Mesothelial cell of epicardium (in vitro differentiated cells): ENCODE measurements around the gene PGBD4. TPM values are rescaled to one million over a fixed set of nuclear protein-coding genes. Genes with fewer than 3 reads are reported as not detected.

Source experiments
- DNase-seq, 2 experiments: peaks; one replicate each; pipeline ENCODE4 v3.0.0; 2021; ENCODE audit warnings: low spot score in 2 of 2; ENCODE audit not compliant: unreplicated experiment in 2 of 2
- H3K27ac Mint-ChIP-seq: 2 replicates; pipeline ENCODE4 v1.8.0; 2021; ENCODE audit warnings: mixed read lengths
- H3K27me3 Mint-ChIP-seq: 2 replicates; pipeline ENCODE4 v1.8.0; 2021; ENCODE audit warnings: low read depth, mixed read lengths
- H3K36me3 Mint-ChIP-seq: 2 replicates; pipeline ENCODE4 v1.8.0; 2021; ENCODE audit warnings: mixed read lengths
- H3K4me1 Mint-ChIP-seq: 2 replicates; pipeline ENCODE4 v1.8.0; 2021; ENCODE audit warnings: mixed read lengths
- H3K4me3 Mint-ChIP-seq: 2 replicates; pipeline ENCODE4 v1.8.0; 2021; ENCODE audit warnings: mild to moderate bottlenecking, moderate library complexity, mixed read lengths
- H3K9me3 Mint-ChIP-seq: 2 replicates; pipeline ENCODE4 v1.8.0; 2021; ENCODE audit warnings: mixed read lengths
- total RNA-seq: library from RNA; stranded (reverse); gene quantifications from 3 replicates; pipeline ENCODE4 v1.2.1, GENCODE V29; 2021
- TF ChIP-seq, protein P1 (sequence below): fragments of 200-600 bp; sonication (generic); IDR thresholded peaks from one replicate; pipeline ENCODE4 v1.5.0; 2021; ENCODE audit warnings: antibody characterized with exemption; ENCODE audit not compliant: unreplicated experiment

Gene PGBD4
- 1.4 to 1.5 TPM (median 1.5 TPM) in 3 replicates for total RNA-seq

DNA sequence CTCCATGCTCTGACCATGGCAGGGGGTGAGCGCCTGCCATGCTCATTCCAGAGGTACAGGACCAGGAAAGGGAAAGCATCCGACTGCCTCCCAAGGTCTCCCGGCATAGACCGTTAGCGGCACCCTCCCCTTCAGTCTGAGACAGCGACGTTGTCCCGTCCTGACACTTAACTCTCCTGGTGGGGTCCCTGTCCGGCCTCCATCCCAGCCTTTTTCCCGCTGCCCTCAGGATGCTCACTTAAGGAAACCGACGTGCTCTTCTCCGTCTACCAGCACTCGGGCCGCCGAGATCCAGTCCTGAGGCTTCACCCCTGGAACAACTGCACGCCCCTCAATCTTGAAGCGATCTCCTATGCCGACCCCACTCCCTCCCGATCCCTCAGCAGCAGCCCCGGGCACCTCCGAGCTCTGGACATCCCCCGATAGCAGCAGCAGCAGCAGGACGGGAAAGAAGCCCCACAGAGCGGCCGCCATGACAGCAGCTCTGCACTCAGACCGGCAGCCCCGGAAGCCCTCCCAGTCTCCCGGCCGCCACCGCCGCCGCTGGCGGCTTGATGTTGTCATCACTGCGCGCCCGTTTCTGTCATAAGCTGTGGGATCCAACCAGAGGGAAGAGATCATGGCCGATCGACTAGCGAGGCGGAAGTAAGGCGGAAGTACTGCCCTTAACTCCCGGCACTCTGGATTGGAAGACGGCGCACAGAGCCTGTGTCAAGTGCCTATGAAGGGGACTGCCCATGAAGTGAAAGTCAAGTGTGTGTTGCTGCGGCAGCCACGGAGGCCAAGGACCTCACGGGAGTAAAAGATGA is at the start of gene PGBD4, which contains the start of gene EMC7:
PGBD4 (plus strand) TSS at position 718 of the 809 bp plus-strand sequence. CDS start 449 bp downstream, outside the sequence.
EMC7 (minus strand) TSS at position 497 of the 809 bp plus-strand sequence; CDS start at position 474, 23 bp downstream.
- DNase-seq, result peak; percentile 96 to 99
- Mint-ChIP-seq H3K36me3 (peaks cover 12% of the 10 kb centered on the region), H3K4me3 (peak within 1 kb of the TSS; percentile 99), H3K27me3 (no peaks in the 10 kb centered on the region), H3K9me3 (peaks cover 5% of the 10 kb centered on the region), H3K27ac (peak within 1 kb of the TSS; percentile 96), H3K4me1 (peaks cover 16% of the 10 kb centered on the region)
- TF ChIP-seq, protein P1, sequence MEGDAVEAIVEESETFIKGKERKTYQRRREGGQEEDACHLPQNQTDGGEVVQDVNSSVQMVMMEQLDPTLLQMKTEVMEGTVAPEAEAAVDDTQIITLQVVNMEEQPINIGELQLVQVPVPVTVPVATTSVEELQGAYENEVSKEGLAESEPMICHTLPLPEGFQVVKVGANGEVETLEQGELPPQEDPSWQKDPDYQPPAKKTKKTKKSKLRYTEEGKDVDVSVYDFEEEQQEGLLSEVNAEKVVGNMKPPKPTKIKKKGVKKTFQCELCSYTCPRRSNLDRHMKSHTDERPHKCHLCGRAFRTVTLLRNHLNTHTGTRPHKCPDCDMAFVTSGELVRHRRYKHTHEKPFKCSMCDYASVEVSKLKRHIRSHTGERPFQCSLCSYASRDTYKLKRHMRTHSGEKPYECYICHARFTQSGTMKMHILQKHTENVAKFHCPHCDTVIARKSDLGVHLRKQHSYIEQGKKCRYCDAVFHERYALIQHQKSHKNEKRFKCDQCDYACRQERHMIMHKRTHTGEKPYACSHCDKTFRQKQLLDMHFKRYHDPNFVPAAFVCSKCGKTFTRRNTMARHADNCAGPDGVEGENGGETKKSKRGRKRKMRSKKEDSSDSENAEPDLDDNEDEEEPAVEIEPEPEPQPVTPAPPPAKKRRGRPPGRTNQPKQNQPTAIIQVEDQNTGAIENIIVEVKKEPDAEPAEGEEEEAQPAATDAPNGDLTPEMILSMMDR, result no peak

DNA sequence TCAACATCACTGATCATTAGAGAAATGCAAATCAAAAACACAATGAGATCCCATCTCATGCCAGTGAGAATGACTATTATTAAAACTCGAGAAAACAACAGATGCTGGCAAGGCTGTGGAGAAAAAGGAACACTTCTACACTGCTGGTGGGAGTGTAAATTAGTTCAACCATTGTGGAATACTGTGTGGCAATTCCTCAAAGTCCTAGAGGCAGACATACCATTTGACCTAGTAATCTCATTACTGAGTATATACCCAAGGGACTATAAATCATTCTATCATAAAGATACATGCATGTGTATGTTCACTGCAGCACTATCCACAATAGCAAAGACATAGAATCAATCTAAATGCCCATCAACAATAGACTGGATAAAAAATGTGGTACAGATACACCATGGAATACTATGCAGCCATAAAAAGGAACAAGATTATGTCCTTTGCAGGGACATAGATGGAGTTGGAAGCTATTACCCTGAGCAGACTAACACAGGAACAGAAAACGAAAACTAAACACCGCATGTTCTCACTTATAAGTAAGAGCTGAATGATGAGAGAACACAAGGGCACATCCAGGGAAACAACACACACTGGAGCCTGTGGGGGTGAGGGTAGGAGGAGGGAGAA is 47.7 kb upstream of the PGBD4 start:
- no peak for DNase-seq
- Mint-ChIP-seq H3K4me3 (no peak overlapping the region), H3K4me1 (peaks cover 8% of the 10 kb centered on the region), H3K36me3 (peaks cover 12% of the 10 kb centered on the region), H3K27ac (no peak overlapping the region), H3K27me3 (no peaks in the 10 kb centered on the region), H3K9me3 (peaks cover 42% of the 10 kb centered on the region)
- TF ChIP-seq, protein P1, result no peak

DNA sequence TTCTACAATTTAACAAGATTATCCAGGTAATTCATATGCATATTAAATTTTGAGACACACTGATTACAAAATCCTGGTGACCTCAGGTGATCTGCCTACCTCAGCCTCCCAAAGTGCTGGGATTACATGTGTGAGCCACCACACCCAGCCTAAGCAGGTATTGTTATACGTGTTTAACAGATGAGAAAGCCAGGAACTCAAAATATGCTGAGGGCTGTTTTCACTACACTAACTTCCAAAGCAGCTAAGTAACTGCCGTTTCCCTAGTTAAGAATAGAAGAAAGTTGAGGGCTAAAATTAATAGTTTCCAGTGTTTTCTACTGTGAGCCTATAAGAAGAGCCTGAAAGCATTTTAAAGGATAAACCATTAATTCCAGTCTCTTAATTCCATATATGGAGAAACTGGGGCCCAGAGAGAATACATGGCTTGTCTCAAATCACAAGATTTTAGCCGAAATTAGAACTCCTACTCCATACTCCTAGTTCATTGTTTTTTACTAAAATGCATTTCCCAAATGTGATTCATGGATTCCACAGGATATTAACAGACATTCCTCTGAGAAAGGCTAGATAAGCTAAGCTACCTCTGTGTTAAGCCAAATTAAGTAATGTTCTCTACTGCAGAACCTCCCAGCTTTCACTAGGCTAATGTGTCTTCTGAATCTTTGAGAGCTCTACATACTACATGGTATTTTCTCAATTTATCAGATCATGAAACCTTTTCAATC is 45.9 kb upstream of the PGBD4 start:
- Mint-ChIP-seq H3K27ac (peak overlapping the region; percentile 89), H3K4me3 (no peak overlapping the region)

DNA sequence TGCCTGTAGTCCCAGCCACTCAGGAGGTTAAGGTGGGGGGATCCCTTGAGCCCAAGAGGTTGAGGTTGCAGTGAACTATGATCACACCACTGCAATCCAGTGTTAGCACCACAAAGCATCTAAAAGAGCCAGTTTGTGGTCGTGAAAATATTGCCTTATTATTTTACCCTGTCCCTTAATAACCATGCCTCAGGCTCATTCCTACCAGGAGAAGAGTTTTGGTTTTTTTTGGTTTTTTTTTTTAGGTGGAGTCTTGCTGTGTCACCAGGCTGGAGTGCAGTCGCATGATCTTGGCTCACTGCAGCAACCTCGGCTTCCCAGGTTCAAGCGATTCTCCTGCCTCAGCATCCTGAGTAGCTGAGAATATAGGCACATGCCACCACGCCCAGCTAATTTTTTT is 45.0 kb upstream of the PGBD4 start:
- TF ChIP-seq, protein P1, result no peak
- no peak overlapping the region for H3K4me3 Mint-ChIP-seq
- peaks cover 21% of the 10 kb centered on the region for H3K9me3 Mint-ChIP-seq
- no peak overlapping the region for H3K27ac Mint-ChIP-seq
- DNase-seq, result no peak
- peaks cover 2% of the 10 kb centered on the region for H3K27me3 Mint-ChIP-seq
- no peaks in the 10 kb centered on the region for H3K36me3 Mint-ChIP-seq
- peaks cover 8% of the 10 kb centered on the region for H3K4me1 Mint-ChIP-seq

More for the DNA sequence above, 45.9 kb upstream of the PGBD4 start:
- no peaks in the 10 kb centered on the region for H3K36me3 Mint-ChIP-seq
- TF ChIP-seq, protein P1, result no peak
- H3K4me1 Mint-ChIP-seq, result peaks cover 8% of the 10 kb centered on the region
- H3K9me3 Mint-ChIP-seq, result peaks cover 29% of the 10 kb centered on the region
- peaks cover 2% of the 10 kb centered on the region for H3K27me3 Mint-ChIP-seq
- no peak for DNase-seq

DNA sequence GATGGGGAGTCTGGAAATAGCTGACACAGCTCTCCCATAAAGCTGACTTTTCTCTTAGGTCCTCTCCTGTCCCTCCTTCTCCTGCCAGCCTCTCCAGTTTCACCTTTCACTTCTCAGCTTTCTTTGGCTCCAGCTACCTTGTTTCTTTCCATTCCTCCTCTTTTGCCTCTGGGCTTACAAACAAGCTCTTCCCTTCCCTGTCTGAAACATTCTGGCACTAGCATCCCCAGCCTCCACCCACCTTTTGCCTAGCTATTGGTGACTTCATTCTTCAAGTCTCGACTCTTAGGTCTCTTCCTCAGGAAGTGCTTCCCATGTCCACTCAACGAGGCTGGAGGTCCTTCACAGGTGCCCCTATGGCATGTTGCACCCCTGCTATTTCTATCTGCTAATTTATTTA is 42.4 kb upstream of the PGBD4 start:
- no peaks in the 10 kb centered on the region for H3K9me3 Mint-ChIP-seq
- peaks cover 8% of the 10 kb centered on the region for H3K4me1 Mint-ChIP-seq
- peaks cover 2% of the 10 kb centered on the region for H3K27me3 Mint-ChIP-seq
- no peak overlapping the region for H3K27ac Mint-ChIP-seq
- DNase-seq, result no peak
- H3K4me3 Mint-ChIP-seq, result no peak overlapping the region
- TF ChIP-seq, protein P1, result no peak
- H3K36me3 Mint-ChIP-seq, result no peaks in the 10 kb centered on the region
